Panc1 (cell line): ENCODE measurements around the gene PLCB4. TPM values are rescaled to one million over a fixed set of nuclear protein-coding genes. Genes with fewer than 3 reads are reported as not detected.

ENCODE experiments used
- ATAC-seq: fragments of 200-7000 bp; cut with Tn5 transposase; 2 replicates; pipeline ENCODE4 v1.9.1; 2020; ENCODE audit warnings: mild to moderate bottlenecking, moderate library complexity
- BruUV-seq: library from RNA; stranded (reverse); fragments of 400-500 nt; replicated peaks from 2 replicates; lab custom pipeline; 2021; lab: Mats Ljungman, UMichigan
- CTCF ChIA-PET: fragments of 300-600 bp; sonication (Branson Sonifier 250); formaldehyde crosslinking; loops from one replicate; lab custom pipeline; 2022; ENCODE audit warnings: antibody characterized with exemption; lab: Charles Lee
- POLR2A ChIA-PET: fragments of 300-600 bp; sonication (Branson Sonifier 250); formaldehyde crosslinking; loops from one replicate; lab custom pipeline; 2022; ENCODE audit warnings: antibody characterized with exemption; lab: Charles Lee
- DNase-seq: peaks from one replicate; pipeline ENCODE4 v3.0.0-alpha.2; 2010; ENCODE audit warnings: low read depth, low spot score
- H3K27ac ChIP-seq: 2 replicates; pipeline ENCODE4 v1.5.1; 2011; ENCODE audit warnings: mild to moderate bottlenecking, low read length, inconsistent platforms
- H3K27me3 ChIP-seq: fragments of 200-500 bp; sonication (Bioruptor generic); 2 replicates; pipeline ENCODE4 v1.6.0; 2014; ENCODE audit warnings: low read length, inconsistent platforms; ENCODE audit not compliant: control insufficient read depth, insufficient read depth
- H3K36me3 ChIP-seq: fragments of 200-500 bp; sonication (Bioruptor generic); 2 replicates; pipeline ENCODE4 v1.5.1; 2014; ENCODE audit warnings: inconsistent platforms, mild to moderate bottlenecking, low read length, moderate library complexity; ENCODE audit not compliant: control insufficient read depth, insufficient read depth
- H3K4me1 ChIP-seq: 2 replicates; pipeline ENCODE4 v1.5.1; 2011; ENCODE audit warnings: inconsistent platforms, mild to moderate bottlenecking, low read length, moderate library complexity; ENCODE audit not compliant: control insufficient read depth, insufficient read depth
- H3K4me3 ChIP-seq, 2 experiments: 2 replicates each; pipeline ENCODE4 v1.5.1; 2011 to 2012; ENCODE audit warnings: low read depth in 2 of 2, low read length in 2 of 2, mild to moderate bottlenecking in 2 of 2, inconsistent platforms in 1 of 2, moderate library complexity in 1 of 2
- H3K9me3 ChIP-seq: fragments of 200-500 bp; sonication (Bioruptor generic); 2 replicates; pipeline ENCODE4 v1.5.1; 2014; ENCODE audit warnings: low read depth, mild to moderate bottlenecking, inconsistent platforms, low read length, moderate library complexity; ENCODE audit not compliant: control insufficient read depth, insufficient read depth
- CTCF ChIP-seq: fragments of 450-650 bp; IDR thresholded peaks from 2 replicates; pipeline ENCODE4 v1.5.1; 2017; ENCODE audit warnings: mild to moderate bottlenecking
- POLR2AphosphoS5 ChIP-seq: IDR thresholded peaks from 2 replicates; pipeline ENCODE4 v1.6.1; 2012; ENCODE audit warnings: mild to moderate bottlenecking, low read depth, low read length, moderate library complexity
- SIN3A ChIP-seq: IDR thresholded peaks from 2 replicates; pipeline ENCODE4 v1.6.1; 2012; ENCODE audit warnings: low read depth, mild to moderate bottlenecking, low read length, moderate library complexity, borderline replicate concordance; ENCODE audit not compliant: insufficient read depth
- TCF7L2 ChIP-seq: IDR thresholded peaks from 2 replicates; pipeline ENCODE4 v1.6.1; 2011; ENCODE audit warnings: mild to moderate bottlenecking, low read depth, low read length, inconsistent platforms
- in situ Hi-C: cut with HindIII; loops from 2 replicates; pipeline ENCODE4 v1.10.0; 2016; ENCODE audit warnings: low sequenced_read_pairs, low pct_unique_long_range_greater_than_20kb
- intact Hi-C: fragments of 100-400 bp; cut with micrococcal nuclease; formaldehyde crosslinking; loops from one replicate; pipeline ENCODE4 v1.10.0; 2022; ENCODE audit not compliant: unreplicated experiment
- total RNA-seq: library from RNA; stranded (reverse); gene quantifications from one replicate; pipeline ENCODE4 v1.2.1, GENCODE V29; 2021; ENCODE audit not compliant: unreplicated experiment
- TF ChIP-seq, protein P1 (sequence below), 2 experiments: IDR thresholded peaks; 2 replicates each; pipeline ENCODE4 v1.6.1; 2011 to 2012; ENCODE audit warnings: low read depth in 2 of 2, control low read depth in 1 of 2, low read length in 1 of 2, mild to moderate bottlenecking in 1 of 2, moderate library complexity in 1 of 2; ENCODE audit not compliant: insufficient read depth in 1 of 2

Gene PLCB4
- total RNA-seq, 1 experiment from 2014 or later, result 1.5 TPM

DNA sequence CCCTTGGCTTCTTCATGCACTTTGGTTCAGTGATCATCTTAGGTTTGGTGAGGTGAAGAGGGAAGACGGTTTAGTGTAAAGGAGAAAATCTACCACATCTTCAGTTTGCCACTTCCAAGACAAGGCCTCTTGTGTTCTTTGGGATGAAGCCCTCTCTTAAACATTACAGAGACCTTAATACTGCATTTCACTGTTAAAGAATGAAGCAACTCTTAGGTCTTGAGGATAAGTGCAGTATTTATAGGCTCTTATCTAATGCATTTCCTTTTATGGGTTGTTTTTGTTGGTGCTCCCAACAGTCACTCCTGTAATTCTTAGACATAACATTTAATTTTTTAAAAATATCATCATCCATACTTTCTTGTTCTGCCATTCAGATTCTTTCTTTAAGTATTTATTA lies 305.6 kb downstream of the PLCB4 start:
- Histone ChIP-seq H3K4me3 (no peak overlapping the region), H3K36me3 (no peaks in the 10 kb centered on the region), H3K9me3 (no peaks in the 10 kb centered on the region), H3K4me1 (no peaks in the 10 kb centered on the region), H3K27ac (no peak overlapping the region), H3K27me3 (no peaks in the 10 kb centered on the region)
- DNase-seq (no peak), ATAC-seq (no peak)
- intact Hi-C loops (no loop called here), in situ Hi-C loops (no loop called here)
- POLR2A ChIA-PET, result no interaction called here
- BruUV-seq, result no TSS peak
- CTCF ChIA-PET, result no interaction called here
- no peak for TF ChIP-seq POLR2AphosphoS5
- TF ChIP-seq, protein P1, sequence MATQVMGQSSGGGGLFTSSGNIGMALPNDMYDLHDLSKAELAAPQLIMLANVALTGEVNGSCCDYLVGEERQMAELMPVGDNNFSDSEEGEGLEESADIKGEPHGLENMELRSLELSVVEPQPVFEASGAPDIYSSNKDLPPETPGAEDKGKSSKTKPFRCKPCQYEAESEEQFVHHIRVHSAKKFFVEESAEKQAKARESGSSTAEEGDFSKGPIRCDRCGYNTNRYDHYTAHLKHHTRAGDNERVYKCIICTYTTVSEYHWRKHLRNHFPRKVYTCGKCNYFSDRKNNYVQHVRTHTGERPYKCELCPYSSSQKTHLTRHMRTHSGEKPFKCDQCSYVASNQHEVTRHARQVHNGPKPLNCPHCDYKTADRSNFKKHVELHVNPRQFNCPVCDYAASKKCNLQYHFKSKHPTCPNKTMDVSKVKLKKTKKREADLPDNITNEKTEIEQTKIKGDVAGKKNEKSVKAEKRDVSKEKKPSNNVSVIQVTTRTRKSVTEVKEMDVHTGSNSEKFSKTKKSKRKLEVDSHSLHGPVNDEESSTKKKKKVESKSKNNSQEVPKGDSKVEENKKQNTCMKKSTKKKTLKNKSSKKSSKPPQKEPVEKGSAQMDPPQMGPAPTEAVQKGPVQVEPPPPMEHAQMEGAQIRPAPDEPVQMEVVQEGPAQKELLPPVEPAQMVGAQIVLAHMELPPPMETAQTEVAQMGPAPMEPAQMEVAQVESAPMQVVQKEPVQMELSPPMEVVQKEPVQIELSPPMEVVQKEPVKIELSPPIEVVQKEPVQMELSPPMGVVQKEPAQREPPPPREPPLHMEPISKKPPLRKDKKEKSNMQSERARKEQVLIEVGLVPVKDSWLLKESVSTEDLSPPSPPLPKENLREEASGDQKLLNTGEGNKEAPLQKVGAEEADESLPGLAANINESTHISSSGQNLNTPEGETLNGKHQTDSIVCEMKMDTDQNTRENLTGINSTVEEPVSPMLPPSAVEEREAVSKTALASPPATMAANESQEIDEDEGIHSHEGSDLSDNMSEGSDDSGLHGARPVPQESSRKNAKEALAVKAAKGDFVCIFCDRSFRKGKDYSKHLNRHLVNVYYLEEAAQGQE (IDR thresholded peaks at IDR 0.05; ENCODE audit: insufficient read depth in 1 of 2, low read depth in 2 of 2, low read length in 1 of 2), result no peak
- no peak for TF ChIP-seq TCF7L2
- TF ChIP-seq SIN3A, result no peak
- TF ChIP-seq CTCF, result no peak

DNA sequence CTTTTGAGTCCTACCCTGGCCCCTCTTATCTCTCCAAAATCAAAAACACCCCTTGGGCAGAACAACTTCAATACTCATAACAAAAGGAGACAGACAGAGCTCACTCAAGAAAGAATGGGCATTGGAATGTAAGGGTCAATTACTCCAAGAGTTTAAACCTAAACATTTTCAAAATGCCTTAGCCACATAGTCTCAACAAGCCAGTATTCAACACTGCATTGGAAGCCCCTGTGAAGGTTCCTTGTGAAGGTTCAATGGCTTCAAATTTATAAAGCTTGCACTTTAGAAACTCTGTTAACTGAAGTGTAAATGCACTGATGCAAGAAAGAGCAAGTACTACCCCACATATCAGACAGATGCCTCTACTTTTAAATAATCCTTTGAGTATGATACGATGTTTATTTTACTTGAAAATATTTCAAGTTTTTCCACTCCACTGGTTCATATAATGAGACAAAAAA lies 306.4 kb downstream of the PLCB4 start:
- in situ Hi-C loops, result no loop called here
- POLR2A ChIA-PET, result no interaction called here
- no peak for ATAC-seq

More for the DNA sequence above, 306.4 kb downstream of the PLCB4 start:
- H3K4me1 ChIP-seq, result no peaks in the 10 kb centered on the region
- H3K27ac ChIP-seq, result no peak overlapping the region
- no TSS peak for BruUV-seq
- no peaks in the 10 kb centered on the region for H3K36me3 ChIP-seq
- no peak for TF ChIP-seq TCF7L2
- no peak for TF ChIP-seq CTCF
- TF ChIP-seq, protein P1 (IDR thresholded peaks at IDR 0.05; ENCODE audit: insufficient read depth in 1 of 2, low read depth in 2 of 2, low read length in 1 of 2), result no peak
- no peak for TF ChIP-seq POLR2AphosphoS5
- no peak for TF ChIP-seq SIN3A
- no peak for DNase-seq
- CTCF ChIA-PET, result no interaction called here
- no peaks in the 10 kb centered on the region for H3K27me3 ChIP-seq
- intact Hi-C loops, result no loop called here
- H3K4me3 ChIP-seq, result no peak overlapping the region
- H3K9me3 ChIP-seq, result no peaks in the 10 kb centered on the region
